Stimulated activated CD8-positive, alpha-beta memory T cell treated with anti-CD3 and anti-CD28 coated beads, Interleukin-12 subunit alpha, Interleukin-12 subunit beta, amount 100 ng/mL, for 24 hours (primary cell): ENCODE data around the gene BMAL2.

Source experiments
- DNase-seq: peaks from one replicate; pipeline ENCODE4 v3.0.0-alpha.2; 2020; ENCODE audit errors: extremely low read depth

Gene BMAL2

GRCh38 chr12:27324530-27324929 is 8.1 kb upstream of the BMAL2 start:
- no peak for DNase-seq

GRCh38 chr12:27330846-27331245 is 1.8 kb upstream of the BMAL2 start:
- no peak for DNase-seq

- DNase-seq = no peak
These were observed 1.2 kb upstream of the BMAL2 start for GRCh38 chr12:27331291-27331926.

- DNase-seq = no peak
These were observed 710 bp upstream of the BMAL2 start for GRCh38 chr12:27331927-27332324.

DNA sequence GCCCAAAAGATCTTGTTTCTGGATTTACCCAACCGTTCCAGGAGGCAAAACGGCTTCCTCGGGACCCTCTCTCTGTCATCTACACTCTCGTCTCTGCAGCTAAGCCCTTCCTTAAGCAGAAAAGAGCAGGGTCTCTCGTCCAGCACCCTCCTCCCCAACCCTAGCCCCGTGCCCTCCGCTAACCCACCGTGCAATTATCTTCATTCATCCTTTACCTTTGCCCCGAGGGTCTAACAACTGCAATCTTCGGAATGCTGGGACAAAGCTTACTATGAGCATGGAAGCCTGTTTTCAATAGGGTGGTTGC is 276 bp upstream of the BMAL2 start:
- no peak for DNase-seq

GRCh38 chr12:27333403-27334009 is 870 bp downstream of the BMAL2 start:
- no peak for DNase-seq

DNA sequence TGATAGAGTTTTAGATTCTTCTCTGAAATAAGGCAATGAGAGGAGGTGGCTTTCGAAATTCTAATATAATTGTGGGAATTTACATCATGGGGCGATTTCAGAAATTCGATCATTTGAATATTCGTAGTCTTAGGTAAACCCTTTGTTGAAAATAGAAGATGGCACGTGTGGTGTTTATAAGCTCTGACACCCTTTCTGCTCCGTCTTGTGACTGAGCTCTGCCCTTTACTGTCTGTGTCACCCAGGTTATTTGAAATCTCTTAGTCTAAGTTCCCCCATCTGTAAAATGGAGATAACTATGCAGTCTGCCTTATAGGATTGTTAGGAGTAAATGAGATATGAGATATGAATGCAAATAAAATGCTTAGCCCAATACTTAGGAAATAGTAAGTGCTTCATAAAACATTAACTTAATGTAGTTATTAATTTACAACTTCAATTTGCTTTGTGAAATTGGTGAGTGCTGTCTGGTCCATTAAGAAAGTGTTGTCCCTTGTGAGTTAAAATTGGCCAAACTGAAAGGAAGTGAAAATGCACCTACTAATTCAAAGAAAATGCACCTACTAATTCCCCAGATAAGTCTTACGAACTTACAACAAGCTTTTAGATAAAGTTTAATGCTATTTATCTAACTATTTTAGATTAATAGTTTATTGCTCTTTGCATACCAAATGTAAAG is 1.5 kb downstream of the BMAL2 start:
- no peak for DNase-seq

DNA sequence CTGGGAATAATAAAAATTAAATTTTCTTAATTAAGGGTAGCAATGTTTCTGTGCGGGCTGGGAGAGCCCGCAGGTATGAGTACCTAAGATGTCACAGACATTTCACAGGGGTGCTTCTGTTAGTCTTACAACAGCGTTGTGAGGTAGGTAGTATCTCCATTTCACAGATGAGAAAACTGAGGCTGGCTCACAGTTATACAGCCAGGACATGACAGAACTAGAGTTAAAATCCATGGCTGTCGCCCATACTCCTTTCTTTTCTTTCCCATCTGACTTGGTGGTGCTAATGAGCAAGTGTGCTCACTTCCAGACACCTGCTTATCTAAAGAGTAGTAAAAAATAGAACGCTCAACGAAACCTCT is 2.1 kb downstream of the BMAL2 start:
- DNase-seq = no peak

DNA sequence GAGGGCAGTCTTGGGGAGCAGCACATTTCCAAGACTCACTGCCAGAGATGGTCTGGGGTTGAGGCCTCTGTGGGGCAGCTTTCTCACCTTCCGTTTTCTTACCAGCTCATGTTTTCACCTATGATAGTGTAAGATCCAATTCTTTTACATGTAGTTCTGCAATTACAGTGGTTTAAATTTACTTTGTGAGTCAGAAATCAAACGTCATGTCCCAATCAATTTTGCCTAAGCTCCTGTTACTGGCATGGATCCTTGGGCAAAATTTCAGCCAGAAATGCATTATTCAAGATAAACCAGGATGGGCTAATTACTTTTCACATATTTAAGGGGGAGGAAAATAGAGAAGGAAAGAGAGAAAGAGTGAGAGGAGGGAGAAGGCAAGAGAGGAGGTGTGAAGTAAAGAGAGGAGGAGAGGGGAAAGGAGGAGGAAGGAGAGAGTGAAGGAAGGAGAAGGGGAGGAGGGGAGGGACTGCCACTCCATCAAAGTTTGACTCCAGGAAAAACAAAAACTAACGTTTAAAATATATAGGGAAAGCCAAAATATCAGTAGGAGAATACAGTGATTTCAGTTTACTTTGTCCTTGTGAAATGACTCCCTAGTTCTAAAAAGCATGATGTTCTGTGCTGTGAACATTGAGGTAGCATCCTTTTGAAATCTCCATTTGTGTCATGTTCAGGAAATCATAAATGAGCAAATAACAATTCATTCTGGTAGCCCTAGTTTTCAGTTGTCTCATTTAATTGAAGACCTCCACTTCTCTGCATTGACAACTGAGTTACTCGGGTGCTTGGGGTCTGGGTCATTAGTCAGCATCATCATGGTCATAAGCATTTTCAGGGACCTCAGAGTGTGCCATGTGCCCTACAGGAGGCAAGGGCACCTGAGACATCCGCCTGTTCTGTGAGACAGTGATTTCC is 3.0 kb downstream of the BMAL2 start:
- DNase-seq = no peak

DNA sequence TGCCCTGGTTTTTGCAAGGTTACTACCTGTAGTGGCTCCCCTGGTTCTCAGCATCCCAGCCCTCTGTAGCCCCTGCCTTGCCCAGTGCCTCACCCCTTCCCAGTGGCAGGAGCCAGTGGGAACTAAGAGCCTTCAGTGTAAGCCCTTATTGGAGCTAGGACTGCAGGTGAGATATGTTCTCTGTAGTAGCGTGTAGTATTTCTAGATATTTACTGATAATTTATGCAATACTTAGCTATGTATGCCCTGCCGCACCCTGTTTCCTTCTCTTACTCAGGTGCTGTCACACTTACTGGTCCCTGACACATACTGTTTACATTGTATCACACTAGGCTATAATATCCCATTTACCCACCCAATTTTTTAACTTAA is 3.6 kb downstream of the BMAL2 start:
- no peak for DNase-seq

- DNase-seq = no peak
These were observed 4.7 kb downstream of the BMAL2 start for GRCh38 chr12:27337376-27337775.

GRCh38 chr12:27338473-27338872 is 5.8 kb downstream of the BMAL2 start:
- DNase-seq = no peak

DNA sequence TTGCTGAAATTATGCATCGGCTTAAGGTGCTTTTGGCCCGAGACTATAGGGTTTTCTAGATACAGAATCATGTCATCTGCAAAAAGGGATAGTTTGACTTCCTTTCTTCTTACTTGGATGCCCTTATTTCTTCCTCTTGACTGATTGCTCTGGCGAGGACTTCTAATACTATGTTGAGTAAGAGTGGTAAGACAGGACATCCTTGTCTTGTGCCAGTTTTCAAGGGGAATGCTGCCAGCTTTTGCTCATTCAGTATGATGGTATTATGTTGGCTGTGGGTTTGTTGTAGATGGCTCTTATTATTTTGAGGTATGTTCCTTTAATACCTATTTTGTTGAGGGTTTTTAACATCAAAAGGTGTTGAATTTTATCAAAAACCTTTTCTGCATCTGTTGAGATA is 8.3 kb downstream of the BMAL2 start:
- DNase-seq = no peak

GRCh38 chr12:27342536-27342935 is 9.9 kb downstream of the BMAL2 start:
- no peak for DNase-seq

GRCh38 chr12:27343255-27344000 is 10.8 kb downstream of the BMAL2 start:
- DNase-seq = no peak

DNA sequence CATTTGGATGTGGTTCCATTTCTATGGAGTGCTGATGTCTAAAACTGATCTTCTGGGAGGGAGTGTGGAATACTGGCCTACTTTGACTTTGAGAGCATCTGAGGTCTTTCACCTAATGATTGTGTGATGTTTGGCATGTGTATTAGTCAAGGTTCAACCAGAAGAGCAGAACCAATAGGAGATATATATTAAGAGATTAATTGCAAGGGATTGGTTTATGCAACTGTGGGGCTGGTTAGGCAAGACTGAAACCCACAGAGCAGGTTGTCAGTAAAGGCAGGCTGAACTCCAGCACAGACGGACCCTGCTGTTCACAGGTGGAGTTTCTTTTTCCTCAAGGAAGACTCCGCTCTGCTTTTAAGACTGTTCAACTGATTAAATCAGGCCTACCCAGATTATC is 11.6 kb downstream of the BMAL2 start:
- no peak for DNase-seq

- DNase-seq = no peak
These were observed 12.1 kb downstream of the BMAL2 start for GRCh38 chr12:27344760-27345159.

- no peak for DNase-seq
These were observed 12.7 kb downstream of the BMAL2 start for GRCh38 chr12:27345376-27345775.

- DNase-seq = no peak
These were observed 15.1 kb downstream of the BMAL2 start for GRCh38 chr12:27347779-27348178.

GRCh38 chr12:27351476-27351875 is 18.8 kb downstream of the BMAL2 start:
- DNase-seq = no peak

- no peak for DNase-seq
These were observed 22.9 kb downstream of the BMAL2 start for GRCh38 chr12:27355486-27355885.

- no peak for DNase-seq
These were observed 23.3 kb downstream of the BMAL2 start for GRCh38 chr12:27355979-27356378.
